Inferior parietal cortex (tissue), 1 donor: ENCODE data around the gene FASTK.

Source experiments
- DNase-seq: peaks from one replicate; pipeline ENCODE4 v3.0.0-alpha.2; 2016; ENCODE audit errors: extremely low spot score

FASTK gene

GRCh38 chr7:151118108-151119054 lies 37.8 kb upstream of the FASTK start:
- DNase-seq: no peak

DNA sequence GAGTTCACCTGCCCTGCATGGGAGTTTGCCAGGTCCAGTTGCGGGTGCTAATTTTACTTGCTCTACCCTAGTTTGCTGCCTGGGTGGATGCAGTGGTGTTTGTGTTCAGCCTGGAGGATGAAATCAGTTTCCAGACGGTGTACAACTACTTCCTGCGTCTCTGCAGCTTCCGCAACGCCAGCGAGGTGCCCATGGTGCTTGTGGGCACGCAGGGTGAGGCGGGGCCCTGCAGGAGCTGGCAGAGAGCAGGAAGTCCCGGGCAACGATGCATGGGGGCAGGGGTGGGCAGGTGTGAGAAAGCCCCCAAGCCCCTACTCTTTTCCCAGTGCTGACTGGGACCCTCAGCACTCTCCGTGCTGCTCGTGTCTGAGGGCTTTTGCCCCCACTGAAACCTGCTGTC lies 37.0 kb upstream of the FASTK start:
- DNase-seq: no peak

- no peak for DNase-seq
Measured at GRCh38 chr7:151116603-151117440, 36.2 kb upstream of the FASTK start.

GRCh38 chr7:151115836-151116418 lies 35.3 kb upstream of the FASTK start:
- no peak for DNase-seq

DNA sequence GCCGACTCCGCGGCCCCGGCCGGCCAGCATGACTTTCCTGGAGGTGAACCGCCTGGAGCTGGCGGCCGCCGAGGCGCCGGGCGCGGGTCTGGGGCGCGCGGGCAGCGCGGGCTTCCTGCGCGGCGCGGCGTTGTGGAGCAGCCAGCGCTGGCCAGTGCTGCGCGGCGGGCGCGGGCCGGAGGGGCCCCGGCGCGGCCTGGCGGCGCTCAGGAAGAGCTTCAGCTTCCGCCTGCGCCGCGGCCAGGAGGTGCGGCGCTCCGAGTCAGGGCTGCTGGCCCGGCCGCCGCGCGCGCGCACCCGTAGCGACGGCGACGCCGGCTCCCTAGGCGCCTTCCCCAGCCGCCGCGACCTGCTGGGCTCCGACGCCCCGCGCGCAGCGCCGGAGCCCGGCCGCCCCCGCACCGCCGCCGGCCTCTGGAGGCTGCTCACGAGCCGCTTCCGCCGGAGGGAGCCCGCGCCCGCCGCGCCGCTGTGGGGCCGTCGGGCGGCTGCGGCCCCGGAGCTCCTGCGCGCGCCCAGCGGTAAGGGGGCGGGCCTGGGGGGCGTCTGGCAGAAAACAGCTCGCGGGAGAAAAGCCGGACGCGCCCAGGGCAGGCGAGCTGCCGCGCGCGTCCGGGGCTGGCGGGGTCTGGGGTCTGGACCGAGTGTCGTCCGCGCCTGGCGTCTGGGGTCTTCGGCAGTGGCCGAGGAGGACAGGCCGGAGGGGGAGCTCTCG lies 34.7 kb upstream of the FASTK start:
- DNase-seq: no peak

DNA sequence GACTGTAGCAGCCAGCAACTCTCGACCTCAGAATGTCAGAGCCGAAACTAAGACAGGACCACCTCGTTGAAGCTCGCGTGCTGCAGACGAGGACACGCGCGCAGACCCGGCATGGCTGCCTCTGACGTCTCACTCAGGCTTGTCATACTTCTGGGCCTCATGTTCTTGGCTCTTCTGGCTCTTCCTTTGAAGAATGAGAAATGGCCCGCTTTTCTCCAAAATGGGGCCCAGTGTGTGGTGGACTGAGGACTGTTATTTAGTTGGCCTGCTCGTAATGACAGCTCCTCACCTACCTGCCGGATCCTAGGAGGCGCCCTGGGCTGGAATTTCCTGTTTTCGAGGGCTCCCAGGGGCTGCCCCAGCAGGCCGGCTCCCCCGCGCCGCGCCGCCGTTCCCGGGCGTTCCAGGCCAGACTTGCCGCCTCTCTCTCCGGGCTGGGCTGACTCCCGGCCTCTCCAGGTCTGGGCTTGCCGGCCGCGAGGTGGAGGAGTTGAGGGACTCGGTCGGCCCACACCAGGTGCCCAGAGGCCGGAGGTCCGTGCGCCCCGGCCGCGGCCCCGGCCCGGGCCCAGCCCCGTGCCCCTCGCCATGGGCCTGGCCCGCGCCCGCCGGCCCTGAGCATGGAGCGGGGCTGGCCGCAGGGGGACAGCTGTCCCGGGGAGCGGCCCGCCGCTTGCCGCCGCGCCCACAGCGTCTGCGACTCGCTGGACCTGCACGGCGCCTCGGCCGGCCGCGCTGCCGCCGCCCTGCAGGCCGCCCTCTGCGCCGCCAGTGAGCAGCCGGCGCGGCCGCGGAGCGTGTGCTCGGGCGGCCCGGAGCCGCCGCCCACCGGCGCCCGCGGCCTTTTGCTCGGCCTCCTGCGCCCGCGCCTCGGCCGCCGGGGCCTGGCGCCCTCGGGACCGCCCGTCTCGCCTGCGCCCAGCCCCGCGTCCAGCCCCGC lies 33.8 kb upstream of the FASTK start:
- DNase-seq: no peak

DNA sequence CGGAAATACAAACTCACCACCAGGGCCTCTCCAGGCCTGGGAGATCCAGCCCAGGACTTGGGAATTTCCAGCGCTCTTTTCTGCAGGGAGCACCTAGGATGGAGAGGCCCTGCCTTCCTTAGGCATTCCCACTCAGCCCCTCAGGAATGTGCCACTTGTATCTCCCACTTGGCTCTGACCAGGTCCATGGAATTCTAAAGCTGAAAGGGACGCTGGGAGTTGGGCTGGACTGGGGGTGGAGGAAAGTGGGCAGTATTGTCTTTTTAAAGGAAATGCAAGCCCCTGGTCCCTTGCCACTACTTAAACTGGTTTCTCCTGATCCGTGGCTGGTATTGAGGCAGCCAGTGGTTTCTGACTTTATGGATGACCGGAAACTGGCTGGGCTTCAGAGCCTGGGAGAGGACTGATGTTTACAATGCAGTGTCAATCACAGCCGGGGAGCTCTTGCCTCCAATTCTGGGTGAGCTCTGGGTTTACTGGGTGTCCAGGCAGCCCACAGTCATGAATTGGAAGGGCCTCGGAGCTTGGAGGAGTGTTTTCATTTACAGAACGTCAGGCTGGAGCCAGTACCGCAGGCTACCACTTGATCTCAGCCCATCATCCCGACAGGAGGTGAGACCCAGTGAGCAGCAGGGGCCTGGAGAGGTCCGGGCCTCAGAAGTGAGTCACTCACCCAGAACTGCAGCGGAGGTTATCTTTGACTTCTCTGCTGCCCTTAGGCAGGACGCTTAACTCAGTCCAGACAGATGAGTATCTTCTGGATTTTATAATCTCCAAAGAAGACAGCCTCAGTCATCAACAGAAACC lies 32.9 kb upstream of the FASTK start:
- DNase-seq: no peak

- DNase-seq: peak; percentile 85
Measured at GRCh38 chr7:151110941-151111645, 30.5 kb upstream of the FASTK start.

GRCh38 chr7:151110236-151110940 lies 29.8 kb upstream of the FASTK start:
- no peak for DNase-seq

- no peak for DNase-seq
Measured at GRCh38 chr7:151109094-151110048, 28.8 kb upstream of the FASTK start.

GRCh38 chr7:151107882-151108281 lies 27.3 kb upstream of the FASTK start:
- DNase-seq: no peak

- DNase-seq: no peak
Measured at GRCh38 chr7:151104411-151105235, 24.0 kb upstream of the FASTK start.

GRCh38 chr7:151103973-151104372 lies 23.4 kb upstream of the FASTK start:
- DNase-seq: no peak

DNA sequence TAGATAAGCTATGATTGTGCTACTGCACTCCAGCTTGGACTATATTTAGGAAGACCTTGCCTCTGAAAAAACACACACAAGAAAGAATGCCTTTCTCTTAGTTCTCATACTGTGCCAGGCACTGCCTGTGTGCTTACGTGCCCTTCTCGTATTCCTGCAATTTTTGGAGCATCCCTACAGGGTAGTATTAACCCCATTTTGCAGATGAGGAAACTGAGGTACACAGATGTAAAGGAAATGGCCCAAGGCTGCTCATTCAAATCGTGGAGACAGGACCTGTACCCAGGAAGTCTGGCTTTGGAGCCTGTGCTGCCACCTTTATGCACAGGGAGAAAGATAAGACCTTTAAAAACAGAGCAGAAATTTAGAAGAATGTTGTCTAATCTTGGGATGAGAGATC lies 22.4 kb upstream of the FASTK start:
- no peak for DNase-seq

GRCh38 chr7:151101621-151102396 lies 21.2 kb upstream of the FASTK start:
- no peak for DNase-seq

GRCh38 chr7:151100921-151101320 lies 20.3 kb upstream of the FASTK start:
- DNase-seq: no peak
